HG03095 (cell line): ENCODE data around the gene CLTCL1.

Experiments used
- ATAC-seq: cut with Tn5 transposase; IDR thresholded peaks from one replicate; pipeline ENCODE4 v1.9.1; 2021; ENCODE audit warnings: moderate library complexity; ENCODE audit not compliant: unreplicated experiment

The CLTCL1 gene

GRCh38 chr22:19134176-19134831, 157.2 kb downstream of the CLTCL1 start:
- no peak for ATAC-seq

DNA sequence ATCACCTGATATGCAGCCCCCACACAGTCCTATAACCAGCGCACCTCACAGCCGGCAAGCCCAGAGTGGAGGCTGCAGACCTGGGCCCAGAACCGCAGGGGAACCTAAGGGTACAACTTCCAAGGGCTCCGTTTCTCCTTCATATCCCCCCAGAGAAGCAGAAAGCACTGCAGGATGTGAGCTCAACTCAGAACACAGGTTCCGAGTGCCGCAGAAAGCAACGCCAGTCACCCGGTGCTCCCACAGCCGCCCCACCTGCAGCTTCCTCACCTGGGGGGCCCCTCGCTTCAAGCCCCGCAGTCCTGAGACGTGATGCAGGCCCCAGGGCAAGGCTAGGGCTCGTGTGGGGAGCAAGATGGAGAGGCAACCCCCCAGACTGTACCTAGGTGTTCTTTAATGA, 158.0 kb downstream of the CLTCL1 start:
- ATAC-seq: no peak

- ATAC-seq: no peak
These were observed 158.7 kb downstream of the CLTCL1 start for GRCh38 chr22:19132693-19133400.

DNA sequence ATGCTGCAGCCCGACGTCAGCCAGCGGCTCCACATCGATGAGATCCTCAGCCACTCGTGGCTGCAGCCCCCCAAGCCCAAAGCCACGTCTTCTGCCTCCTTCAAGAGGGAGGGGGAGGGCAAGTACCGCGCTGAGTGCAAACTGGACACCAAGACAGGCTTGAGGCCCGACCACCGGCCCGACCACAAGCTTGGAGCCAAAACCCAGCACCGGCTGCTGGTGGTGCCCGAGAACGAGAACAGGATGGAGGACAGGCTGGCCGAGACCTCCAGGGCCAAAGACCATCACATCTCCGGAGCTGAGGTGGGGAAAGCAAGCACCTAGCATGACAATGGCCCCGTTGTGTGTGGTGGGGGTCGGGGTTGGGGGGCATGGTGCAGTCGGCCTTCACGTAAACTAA, 159.4 kb downstream of the CLTCL1 start:
- ATAC-seq: no peak

DNA sequence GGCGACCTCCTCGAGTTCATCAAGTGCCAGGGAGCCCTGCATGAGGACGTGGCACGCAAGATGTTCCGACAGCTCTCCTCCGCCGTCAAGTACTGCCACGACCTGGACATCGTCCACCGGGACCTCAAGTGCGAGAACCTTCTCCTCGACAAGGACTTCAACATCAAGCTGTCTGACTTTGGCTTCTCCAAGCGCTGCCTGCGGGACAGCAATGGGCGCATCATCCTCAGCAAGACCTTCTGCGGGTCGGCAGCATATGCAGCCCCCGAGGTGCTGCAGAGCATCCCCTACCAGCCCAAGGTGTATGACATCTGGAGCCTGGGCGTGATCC, 159.9 kb downstream of the CLTCL1 start:
- ATAC-seq: no peak

GRCh38 chr22:19130959-19131684, 160.4 kb downstream of the CLTCL1 start, which contains the start of gene TSSK2:
TSSK2 (plus strand) TSS chr22:19131308; CDS start chr22:19131400, 92 bp downstream.
- no peak for ATAC-seq

- ATAC-seq: no peak
These were observed 161.6 kb downstream of the CLTCL1 start for GRCh38 chr22:19129871-19130270.
